ENCODE results near the gene KCNH8.

KCNH8 gene

GRCh38 chr3:19254784-19255338, 106.6 kb downstream of the KCNH8 start:
- no peak for DNase-seq

GRCh38 chr3:19256313-19256712, 108.0 kb downstream of the KCNH8 start:
- DNase-seq = no peak

DNA sequence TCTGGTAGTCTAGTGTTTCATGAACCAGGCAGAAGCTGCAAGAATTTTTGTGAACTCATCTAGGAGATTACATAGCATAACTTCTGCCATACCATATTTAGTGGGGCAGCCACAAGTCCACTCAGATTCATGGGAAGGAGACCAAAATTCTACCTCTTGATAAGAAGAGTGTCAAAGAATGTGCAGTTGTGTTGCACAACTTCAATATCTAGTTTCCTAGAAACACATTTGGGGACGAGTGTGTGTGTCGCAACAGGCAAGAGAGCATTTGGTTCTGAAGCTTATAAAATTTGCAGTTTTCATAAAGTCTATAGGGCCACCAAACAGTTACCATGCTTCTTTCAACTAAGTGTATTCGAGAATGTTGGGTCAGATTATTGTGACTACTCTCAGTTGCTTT, 115.3 kb downstream of the KCNH8 start:
- DNase-seq = no peak

DNA sequence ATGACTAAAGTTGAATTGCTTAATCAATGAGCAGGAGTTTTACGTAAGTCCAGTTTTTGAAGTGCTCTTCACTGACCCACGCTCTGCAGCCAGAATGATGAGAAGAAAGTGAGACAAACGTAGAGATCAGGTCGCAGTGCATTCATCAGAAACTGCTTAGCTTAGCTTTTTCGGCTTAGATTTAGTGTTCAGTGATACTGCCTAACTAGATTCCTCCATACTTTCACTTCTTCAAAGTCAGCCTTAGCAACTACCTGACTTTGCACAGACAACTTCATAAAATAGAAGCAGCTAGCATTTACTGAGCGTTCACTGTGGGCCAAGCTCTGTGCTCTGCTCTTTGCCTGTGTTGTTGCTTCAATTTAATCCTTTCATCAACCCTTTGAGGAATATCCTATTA, 116.1 kb downstream of the KCNH8 start:
- DNase-seq = no peak

GRCh38 chr3:19267040-19267439, 118.7 kb downstream of the KCNH8 start:
- no peak for DNase-seq

- no peak for DNase-seq
Measured at GRCh38 chr3:19270481-19270880, 122.2 kb downstream of the KCNH8 start.

DNA sequence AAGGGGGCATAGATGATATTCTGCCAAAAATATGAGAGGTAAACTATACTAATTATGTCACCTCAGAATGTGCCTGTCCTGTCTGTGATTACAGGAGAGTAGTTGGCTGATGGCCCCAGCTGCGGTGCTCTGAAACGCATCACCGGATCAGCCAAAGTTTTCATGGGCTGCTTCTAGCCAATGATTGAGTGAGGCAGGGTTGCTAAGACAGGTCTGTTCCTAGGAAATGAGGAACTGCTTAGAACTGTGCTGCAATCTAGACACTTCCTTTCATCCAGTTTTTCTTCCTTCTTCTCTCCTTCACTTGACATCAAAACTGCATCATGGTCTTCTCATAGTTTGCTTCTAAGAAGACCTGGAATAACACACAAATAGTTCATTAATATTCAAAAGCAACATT, 124.0 kb downstream of the KCNH8 start:
- DNase-seq = no peak

DNA sequence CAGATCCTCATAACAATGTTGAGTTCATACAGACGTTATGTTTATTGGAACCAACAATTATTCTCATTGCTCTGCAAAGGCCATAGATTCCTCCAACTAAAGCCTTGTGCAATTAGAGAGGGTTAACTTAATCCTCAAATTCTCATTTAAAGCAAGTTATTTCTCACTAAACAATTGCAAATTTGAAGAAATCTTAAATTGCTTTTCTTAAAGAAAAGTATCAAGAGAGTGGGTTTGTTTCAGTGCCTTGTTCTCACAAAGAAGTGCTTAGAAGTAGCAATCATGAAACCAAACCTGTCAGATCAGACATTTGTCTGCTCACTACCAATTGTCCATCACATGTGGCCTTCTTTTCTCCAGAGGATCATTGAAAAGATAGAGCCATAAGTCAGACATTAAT, 124.8 kb downstream of the KCNH8 start:
- no peak for DNase-seq

DNA sequence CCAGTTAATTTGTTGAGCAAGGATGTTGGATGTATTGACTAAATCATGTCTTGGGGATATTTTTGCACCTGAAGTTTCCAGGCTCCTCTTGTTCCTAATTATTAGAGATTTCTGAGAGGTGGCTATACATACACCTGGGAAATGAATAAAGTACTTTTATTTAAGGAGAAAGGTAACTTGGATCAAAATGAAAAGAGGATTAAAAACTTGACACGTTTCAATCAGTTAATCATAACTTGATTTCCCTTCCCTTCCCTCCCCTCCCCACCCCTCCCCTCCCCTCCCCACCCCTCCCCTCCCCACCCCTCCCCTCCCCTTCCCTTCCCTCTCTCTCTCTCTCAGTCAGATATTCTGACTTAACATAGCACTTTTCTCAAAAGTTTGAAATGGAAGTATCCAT, 126.3 kb downstream of the KCNH8 start:
- DNase-seq = no peak

GRCh38 chr3:19284974-19285373, 136.7 kb downstream of the KCNH8 start:
- no peak for DNase-seq

DNA sequence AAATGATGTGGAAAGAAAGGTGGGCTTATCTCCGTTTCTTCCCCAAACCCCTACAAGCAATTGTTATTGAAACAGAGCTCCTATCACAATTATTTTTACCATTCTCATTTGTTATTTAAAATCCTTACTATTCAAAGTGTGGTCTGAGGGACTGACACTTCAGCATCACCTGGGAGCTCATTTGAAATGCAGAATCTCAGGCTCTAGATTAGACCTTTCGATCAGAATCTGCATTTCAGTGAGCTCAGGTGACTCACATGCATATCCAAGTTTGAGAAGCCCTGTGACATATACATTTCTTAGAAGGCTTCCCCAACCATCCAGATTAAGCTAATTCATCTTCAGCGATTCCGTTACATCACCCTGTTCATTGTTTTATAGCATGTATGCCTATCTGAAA, 145.0 kb downstream of the KCNH8 start:
- no peak for DNase-seq

GRCh38 chr3:19295208-19295607, 146.9 kb downstream of the KCNH8 start:
- DNase-seq = no peak

GRCh38 chr3:19331931-19332330, 183.6 kb downstream of the KCNH8 start:
- DNase-seq = no peak

GRCh38 chr3:19334120-19334519, 185.8 kb downstream of the KCNH8 start:
- DNase-seq = no peak

- DNase-seq = no peak
Measured at GRCh38 chr3:19338769-19339168, 190.5 kb downstream of the KCNH8 start.

- no peak for DNase-seq
Measured at GRCh38 chr3:19342389-19342788, 194.1 kb downstream of the KCNH8 start.

GRCh38 chr3:19346759-19347158, 198.4 kb downstream of the KCNH8 start:
- no peak for DNase-seq

DNA sequence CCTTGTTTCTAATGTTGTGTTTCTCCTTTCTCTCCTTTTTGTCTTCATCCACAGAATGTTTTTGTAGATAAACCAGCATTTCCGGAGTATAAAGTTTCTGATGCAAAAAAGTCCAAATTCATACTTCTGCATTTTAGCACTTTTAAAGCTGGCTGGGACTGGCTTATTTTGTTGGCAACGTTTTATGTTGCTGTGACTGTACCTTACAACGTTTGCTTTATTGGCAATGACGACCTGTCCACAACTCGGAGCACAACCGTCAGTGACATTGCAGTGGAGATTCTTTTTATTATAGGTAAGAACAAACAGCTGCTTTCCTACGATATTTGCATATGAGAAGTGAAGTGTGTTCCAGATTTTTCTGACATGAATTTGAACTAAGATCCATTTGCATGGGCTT, 199.4 kb downstream of the KCNH8 start:
- DNase-seq = no peak

DNA sequence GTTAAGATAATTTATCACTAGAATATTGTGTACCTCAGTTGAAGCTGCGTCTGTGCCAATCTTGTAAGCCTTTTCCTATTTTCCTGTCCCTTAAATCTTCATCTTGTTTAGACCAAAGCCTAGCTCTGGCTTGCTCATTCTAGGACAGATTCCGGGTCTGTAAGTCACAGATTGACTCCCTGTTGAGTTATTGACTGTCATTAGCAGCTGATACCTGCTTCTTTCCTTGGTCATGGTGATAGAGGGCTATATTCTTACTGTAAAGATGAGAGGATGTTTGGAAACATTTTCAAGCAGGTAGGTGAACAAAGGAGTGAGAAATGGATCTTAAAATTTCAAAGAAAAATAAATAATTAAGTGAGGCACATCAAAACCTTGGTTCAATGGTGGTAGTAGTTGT, 200.2 kb downstream of the KCNH8 start:
- DNase-seq = no peak

DNA sequence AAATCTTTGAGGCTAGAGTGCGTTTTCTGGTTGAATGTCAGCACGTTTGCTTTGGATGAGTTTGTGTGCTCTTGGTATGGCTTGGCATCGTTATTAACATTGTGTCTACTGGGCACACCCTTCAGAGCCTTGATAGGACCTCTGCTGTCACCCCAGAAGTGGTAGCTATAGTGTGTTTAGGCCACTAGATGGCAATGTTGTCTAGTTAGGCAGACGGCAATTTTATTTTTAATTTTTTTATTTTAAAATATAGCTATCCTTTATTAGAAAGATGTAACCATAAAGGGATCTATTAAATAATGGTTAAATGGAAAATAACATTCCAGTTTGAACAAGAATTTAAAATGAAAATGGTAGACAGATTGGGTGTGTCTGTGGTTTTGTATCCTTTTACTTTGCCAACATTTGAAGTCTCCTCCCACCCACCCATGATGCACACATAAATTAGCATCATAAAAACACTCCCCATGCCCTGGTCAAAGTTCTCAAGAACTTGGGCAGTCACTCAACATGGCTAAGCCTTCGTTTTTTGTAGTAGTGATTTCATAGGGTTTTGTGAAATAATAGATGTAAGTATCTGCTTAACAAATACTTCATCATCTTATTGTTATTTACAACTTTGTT, 200.7 kb downstream of the KCNH8 start:
- DNase-seq = no peak

DNA sequence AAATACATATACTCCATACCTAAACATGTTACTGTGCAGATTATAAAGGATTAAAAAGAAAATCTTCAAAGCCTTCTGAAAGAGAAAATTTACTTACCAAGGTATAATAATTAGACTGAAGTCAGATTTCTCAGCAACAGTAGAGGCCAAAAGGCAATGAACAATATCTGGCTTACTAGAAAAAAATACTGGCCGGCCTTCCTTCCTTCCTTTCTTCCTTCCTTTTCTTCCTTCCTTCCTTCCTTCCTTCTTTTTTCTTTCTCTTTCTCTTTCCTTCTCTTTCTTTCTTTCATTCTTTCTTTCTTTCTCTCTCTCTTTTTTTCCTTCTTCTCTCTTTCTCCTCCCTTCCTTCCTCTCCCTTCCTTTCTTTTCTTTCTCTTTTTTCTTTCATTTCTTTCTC, 209.6 kb downstream of the KCNH8 start:
- DNase-seq = no peak

- DNase-seq = no peak
Measured at GRCh38 chr3:19363071-19363470, 214.8 kb downstream of the KCNH8 start.

DNA sequence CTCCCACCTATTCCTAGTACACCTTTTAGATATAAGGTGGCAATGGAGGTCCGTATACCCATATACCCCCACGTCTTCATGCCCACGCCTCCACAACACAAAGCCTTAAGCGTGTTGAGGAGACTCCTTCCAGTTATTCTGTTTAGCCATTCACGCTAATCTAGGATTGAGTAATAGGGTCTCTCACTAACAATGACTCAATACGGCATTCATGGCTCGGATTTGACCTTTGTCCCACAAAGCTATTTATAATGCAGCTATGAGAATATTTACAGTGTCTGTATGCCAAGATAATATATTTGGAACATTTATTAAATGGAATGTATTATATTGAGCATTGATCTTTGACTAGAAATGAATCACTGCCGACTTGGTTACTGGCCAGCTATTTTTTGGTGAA, 215.8 kb downstream of the KCNH8 start:
- no peak for DNase-seq

GRCh38 chr3:19365471-19365870, 217.2 kb downstream of the KCNH8 start:
- no peak for DNase-seq

DNA sequence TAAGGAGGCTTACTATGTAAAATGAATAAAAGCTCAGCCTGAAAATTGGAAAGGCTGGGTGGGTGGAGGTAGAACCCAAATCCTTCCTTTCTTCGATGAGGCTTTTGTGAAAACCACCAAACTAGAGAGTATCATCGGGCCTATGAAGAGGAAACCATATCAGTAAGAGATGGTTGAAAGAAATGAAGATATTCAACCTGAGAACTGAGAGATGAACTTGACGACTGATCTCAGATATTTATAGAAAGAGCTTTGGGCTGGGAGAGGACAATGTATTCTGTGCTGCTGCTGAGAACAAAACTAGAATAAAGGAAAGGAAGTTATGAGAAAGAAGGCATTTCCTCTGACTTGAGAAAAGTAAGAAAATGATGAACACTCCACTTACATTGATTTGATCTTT, 236.6 kb downstream of the KCNH8 start:
- no peak for DNase-seq

All from activated CD4-positive, CD25-positive, alpha-beta regulatory T cell (primary cell).